ENCODE data around the gene SLC39A12.

SLC39A12 gene

DNA sequence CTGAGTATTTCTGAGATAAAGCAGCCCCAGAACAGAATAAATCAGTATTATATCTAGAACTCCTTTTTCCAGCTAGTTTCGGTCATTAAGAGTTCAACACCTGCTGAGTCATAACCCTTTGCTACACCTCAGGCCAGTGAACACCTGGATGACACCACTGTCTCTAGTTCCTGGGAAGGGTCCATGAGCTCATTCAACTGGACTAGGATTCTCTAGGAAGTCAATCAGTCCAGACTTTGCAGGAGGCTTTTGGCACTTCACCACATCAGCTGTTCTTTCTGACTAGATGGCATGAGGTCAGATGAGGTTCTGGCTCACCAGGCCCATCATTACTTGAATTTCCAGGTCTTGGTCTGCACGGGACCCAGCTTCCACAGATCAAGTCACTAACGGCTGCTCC lies 11.7 kb downstream of the SLC39A12 start:
- no peak for DNase-seq (ENCODE audit: low read depth)

DNA sequence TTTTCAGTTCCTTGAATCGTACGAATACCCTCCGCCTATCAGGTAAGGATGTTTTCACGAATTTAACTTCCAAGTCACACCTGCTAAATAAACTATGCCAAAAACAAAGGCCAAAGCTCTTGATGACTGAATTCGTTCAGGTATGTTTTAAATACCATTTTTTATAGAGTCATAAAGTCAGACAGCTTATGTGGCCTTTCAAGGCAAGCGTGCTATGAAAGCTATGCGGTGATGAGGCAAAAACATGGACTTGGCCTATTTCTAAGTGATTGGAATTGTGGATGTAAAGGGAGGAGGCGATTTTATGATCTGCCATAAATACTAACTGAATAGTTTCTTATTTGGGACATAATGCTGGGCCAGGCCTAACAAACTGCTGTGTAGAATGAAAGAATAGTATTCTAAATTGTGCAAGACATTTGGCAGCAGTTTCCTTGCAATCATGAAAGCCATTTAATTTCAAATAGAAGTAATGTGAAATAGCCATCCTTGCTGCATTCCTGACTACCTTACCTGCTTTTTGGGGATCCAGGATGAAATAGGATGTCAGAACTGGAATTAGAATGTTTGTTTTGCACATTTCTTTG lies 14.0 kb downstream of the SLC39A12 start:
- no peak for DNase-seq (ENCODE audit: low read depth)

DNA sequence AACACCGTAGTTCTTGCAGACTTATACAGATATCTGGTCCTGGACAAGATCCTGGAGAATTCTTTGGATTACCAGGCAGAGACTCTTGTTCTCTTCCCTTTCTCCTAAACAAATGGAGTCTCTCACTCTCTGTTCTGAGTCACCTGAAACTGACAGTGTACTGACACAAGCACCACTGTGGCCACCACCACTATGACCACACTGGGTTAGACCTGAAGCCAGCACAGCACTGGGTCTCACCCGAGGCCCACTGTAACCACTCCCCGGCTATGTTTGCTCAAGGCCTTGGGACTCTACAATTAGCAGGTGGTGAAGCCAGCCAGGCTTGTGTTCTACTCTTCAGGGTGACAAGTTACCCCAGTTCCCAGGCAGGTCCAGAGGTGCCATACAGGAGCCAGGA lies 22.8 kb downstream of the SLC39A12 start:
- DNase-seq (ENCODE audit: low read depth) = no peak

DNA sequence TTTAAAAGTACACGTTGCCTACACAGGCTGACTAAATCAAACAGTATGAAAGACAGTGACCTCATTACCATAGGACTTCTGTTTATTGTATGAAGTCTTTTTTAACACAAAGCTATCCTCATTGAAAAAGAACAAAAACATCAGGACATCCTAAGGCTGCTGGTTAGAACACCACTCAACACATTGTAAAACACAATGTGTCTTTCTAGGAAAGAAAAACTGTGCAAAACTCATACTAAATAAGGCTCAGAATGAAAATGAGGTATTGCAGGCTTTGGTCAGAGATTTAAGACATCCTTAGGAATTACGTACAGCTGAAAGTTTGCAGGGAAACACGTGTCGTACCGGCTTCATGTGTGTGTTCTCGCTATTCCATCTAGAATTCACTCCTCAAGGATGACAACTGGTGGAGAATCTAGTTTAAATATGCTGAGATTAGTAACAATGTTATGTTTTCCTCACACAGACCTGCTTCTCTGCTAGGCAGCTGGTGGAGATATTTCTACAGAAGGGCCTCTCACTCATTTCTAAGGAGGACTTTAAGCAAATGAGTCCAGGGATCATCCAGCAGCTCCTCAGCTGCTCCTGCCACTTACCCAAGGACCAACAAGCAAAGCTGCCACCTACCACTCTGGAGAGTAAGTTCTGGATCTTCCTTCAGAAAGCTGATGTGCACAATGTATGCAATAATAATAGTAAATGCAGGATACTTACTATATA lies 29.3 kb downstream of the SLC39A12 start:
- DNase-seq (ENCODE audit: low read depth) = no peak

DNA sequence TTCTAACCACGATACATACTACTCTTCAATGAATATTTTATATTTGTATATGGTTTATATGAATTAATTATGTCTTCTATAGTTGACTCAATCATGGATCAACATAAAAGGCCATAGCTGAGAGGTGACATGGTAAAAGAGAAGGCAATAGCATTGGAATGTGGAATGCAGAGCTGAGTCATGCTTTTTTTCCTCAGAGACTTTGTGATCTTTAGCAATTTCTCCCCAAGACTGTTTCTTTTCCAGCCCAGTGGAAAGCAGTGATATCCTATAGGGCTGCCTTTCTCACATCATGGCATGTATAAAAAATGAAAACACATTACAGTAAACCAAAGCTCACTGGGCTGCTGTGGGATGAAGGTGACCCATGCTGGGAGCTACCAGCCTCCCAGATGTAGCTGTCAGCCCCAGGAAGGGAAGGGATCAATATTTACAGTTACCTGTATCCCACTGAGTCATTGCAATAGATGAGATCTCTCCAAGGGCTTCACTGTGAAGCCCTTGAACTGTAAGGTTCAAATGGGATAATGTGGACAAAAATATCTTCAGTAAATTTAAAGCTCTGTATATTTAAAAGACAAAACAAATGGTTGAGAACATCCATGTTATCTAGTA lies 30.2 kb downstream of the SLC39A12 start:
- peak; percentile 47 for DNase-seq (ENCODE audit: low read depth)

DNA sequence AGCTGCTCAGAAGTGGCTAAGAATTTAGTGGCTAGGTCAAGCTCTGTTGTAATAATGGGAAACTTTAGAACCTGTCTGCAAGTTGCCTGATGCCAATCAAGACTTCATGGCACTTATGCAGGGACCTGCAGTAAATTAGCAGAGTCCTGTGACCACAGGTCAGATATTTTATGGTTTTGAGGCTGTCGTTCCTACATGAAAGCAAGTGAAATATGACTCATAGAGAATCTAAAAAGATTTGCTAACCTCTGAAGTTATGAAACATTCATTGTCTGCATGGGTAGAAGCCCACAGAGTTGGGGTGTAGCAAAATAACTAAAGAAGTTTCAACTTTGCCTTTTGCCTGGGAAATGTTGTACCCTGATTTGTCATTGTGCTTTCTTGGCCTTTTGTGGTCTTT lies 32.3 kb downstream of the SLC39A12 start:
- DNase-seq (ENCODE audit: low read depth) = no peak

DNA sequence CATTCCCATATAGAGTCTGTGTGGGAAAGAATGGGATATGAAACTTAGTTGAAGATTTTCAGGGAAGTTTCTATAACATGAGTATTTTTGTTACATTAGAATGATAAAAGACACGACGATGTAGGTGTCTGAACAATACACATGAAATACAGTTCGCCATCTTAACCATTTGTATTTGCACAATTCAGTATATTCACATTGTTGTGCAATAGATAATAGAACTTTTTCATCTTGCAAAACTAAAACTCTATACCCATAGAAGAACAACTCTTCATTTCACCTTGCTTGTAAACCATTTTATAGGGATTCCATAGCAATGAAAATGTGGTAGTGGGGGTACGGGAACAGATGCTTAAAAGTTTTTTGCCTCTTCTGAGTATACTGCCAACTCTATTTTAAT lies 32.8 kb downstream of the SLC39A12 start:
- no peak for DNase-seq (ENCODE audit: low read depth)

DNA sequence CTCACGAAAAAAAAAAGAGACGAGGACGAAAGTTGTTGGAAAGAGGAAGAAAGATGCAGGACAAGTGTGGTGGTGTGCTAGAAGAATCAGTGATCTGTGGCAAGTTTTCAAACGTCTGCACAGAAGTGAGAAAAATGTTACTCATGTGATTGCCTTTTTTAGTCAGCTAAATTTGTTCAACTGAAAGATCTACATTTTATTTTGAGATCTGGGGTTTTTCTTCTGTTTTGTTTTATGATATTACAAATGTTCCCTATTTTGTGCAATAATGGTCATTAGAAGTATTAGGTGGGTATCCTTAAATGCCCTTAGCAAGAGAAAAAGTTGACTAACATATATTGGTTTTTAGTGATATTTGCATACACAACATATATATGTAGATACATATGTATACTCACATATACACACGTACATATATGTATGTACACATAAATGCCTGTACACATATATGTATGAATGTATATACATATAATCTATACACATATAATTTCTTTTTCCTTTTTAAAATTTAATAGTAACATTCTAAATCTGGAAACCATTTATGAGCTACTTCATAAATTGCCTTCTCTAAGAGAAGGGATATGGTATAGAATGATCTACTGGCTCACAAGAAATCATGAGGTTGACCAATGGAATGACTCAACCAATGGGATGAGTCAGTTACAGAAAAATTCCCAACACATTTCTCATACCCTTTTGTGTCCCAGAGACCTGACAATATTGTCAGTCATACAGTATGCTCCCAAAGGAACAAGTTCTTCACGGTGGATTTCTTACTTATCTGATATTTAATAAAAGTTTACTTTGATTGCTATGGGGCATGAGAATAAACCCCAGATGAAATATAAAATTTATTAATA lies 38.4 kb downstream of the SLC39A12 start:
- DNase-seq (ENCODE audit: low read depth) = peak; percentile 43

DNA sequence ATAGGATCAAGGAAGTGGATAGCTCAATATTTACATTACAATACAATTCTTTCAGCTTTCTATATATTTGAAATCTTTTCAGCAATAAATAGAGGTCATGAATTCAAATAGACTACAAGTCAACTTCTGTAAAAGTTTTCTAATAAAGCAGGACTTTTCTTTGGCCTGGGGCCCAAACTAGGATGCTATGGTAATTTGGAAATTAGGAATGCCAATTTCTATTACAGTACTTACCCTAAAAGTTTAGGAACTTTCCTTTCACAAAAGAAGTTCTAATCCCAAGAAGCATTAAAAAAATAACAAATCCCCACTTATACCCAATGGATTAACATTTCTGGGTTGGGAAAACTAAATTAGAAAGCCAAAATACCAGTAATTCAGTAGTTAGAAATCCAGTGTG lies 40.5 kb downstream of the SLC39A12 start:
- no peak for DNase-seq (ENCODE audit: low read depth)

DNA sequence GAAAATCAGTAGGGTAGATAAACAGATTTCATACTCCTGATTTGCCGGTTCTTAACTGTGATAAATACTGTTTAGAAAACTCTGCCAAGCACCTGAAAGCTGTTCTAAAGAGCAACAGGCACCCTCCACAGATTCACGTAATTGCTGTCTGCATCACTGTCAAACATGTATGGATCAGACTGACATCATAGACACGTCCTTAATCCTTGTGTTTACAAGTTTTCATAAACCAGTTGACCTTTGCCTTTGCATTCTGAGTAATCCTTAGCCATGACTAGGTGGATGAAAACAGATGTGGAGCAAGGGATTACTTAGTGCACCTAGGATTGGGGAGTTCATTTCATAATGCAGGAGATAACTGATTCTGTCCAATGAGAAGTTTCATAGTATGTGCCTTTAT lies 41.6 kb downstream of the SLC39A12 start:
- DNase-seq (ENCODE audit: low read depth) = no peak

DNA sequence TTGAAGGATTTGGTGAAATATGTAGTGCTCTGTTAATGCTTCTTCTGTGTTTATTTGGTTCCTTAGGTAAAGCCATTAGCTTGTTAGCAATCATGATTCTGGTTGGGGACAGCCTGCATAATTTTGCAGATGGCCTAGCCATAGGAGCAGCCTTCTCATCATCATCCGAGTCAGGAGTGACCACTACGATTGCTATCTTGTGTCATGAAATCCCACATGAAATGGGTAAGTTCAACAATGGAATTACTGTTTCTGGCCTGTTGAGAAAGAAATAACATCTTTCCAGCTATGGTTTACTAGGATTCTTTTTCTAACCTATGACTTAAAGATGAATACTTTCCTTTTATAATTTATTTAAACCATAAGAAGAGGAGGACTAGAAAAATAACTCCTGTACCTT lies 48.9 kb downstream of the SLC39A12 start:
- no peak for DNase-seq (ENCODE audit: low read depth)

DNA sequence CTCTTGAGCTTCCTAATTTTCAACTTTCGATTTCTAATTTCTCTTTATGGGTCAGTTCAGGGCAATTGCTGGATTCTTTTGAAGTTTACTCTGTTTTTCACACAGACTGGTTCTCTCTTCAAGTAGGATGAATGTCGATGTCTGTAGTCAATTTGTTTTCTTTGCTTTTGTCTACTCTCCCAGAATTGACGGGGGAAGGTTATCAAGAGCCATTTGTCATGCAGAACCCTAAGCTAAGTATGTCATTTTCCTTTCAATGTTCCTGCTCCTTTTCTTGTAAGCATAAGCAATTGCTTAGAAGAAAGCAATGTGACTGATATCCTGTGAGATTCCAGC lies 53.7 kb downstream of the SLC39A12 start:
- no peak for DNase-seq (ENCODE audit: low read depth)

DNA sequence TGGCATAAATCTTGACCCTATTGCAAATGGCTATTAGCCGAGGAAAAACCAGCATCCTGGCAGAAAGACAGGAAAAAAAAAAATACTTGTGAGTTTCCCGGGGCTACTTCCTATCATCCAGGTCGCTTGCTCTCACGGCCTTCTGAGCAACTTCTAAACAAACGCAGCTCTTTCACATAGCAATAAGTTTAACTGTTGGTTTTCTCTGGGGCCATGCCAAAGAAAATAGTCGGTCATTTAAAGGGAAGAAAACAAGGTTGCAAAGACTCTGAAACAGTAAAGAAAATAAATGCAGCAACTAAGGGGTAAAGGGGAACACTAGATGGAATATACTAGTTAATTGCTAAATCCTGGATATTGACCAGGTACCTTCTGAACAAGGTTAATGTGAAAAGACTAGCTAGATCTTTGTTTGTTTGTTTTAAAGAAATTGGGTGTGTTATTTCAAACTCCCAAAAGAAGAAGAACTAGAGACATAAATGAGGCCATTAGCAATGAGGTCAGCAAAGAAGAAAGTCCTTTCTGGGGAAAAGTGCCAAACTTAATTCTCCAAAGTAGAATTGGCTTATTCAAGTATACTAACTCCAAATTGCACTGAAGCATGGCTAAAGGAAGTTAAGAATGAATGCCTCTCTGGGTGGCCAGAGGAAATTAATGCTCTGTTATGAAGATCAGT lies 54.2 kb downstream of the SLC39A12 start:
- no peak for DNase-seq (ENCODE audit: low read depth)

DNA sequence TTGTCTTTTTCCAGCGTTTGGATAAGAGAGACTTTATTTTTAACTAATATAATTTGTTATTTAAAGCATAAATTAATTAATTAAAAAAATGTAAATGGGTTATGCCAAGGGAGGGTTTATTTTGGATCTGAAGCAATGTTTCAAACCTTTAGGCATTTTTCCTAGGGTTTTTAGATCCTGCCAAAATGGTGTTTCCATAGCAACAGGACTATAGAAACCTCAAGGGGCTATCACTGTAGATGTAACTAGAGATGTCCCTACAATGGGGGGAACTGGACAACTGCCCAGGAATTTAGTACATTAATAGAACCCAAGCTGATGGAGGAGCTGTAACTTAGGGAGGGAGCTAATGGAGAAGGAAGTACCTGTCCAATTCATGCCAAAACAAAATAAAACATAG lies 57.3 kb downstream of the SLC39A12 start:
- DNase-seq (ENCODE audit: low read depth) = no peak

DNA sequence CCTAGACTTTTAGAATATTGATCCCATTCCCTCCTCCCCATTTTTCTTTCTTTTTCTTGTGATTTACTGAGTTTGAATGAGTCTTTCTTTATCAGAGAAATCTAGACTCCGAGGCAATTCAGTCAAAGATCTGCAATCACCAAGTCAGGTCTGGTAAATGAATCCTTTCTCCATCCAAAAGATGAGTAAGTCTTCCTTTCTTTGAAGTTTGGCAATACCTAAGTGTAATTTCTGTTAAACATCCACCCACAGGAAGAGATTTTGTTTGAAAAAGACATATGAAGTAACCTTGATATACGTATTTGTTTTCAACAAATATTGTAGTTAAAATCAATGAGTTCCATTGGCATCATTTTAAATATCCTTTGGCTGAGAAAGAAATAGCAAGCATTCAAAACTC lies 58.3 kb downstream of the SLC39A12 start:
- no peak for DNase-seq (ENCODE audit: low read depth)

DNA sequence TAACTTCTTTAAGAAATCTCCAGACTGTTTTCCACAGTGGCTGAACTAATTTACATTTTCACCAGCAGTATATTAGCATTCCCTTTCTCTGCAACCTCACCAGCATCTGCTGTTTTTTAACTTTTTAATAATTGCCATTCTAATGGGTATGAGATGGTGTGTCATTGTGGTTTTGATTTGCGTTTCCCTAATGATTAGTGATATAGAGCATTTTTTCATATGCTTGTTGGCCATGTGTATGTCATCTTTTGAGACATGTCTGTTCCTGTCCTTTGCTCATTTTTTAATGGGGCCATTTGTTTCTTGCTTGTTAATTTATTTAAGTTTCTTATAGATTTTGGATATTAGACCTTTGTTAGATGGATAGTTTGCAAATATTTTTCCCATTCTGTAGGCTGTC lies 68.8 kb downstream of the SLC39A12 start:
- no peak for DNase-seq (ENCODE audit: low read depth)

DNA sequence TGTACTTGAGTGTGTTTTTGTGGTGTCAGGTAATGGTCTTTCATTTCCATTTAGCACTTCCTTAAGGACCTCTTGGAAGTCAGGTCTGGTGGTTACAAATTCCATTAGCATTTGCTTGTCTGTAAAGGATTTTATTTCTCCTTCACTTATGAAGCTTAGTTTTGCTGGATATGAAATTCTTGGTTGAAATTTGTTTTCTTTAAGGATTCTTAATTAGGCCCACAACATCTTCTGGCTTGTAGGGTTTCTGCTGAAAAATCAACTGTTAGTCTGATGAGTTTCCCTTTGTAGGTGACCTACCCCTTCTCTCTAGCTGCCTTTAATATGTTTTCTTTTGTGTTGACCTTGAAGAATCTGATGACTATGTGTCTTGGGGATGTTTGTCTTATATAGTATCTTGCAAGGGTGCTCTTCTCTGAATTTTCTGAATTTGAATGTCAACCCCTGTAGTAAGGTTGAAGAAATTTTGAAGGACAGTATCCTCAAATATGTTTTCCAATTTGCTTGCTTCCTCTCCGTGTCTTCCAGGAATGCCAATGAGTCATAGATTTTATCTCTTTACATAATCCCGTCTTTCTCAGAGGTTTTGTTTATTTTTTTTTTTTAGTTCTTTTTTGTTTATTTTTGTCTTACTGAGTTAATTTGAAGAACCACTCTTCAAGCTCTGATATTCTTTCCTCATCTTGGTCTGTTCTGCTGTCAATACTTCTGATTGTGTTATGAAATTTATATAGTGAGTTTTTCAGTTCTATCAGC lies 70.2 kb downstream of the SLC39A12 start:
- no peak for DNase-seq (ENCODE audit: low read depth)

DNA sequence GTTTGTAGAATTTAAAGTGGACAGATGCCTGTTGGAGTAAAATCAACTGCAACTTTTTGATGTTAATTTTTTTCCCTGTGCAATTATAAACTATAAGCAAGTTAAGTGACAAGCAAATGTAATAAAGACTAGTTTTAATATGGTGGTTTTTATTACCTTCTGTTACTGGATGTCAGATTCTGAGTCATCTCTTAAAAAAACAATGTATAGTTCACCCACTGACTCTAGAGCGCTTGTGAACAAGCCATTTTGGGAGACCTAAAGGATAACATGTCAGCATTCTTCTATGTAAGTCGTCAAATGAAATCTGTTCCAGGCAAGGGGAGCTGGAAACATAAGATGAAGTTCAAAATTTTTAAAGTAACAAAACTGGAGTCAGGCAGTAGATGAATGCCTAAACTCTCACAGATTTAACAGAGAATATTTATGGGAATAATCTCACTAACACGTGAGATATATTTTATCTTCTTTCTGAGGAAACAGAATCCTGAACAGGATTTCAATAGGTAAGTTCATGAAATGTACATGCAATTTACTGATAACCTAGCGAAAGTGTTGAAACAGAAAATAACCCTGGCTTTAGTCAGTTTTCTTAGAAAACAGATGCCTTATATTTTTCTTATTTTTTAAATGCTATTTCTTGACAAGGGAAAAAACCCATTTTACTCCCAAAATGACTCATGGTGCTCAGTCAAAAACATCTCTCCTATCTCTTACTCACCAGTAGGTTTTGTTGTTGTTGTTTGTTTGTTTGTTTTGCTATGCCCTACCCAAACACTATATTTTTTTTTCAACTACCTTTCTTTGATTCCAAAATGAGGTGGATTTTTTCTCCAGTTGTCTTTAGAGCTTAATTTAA lies 91.7 kb downstream of the SLC39A12 start:
- DNase-seq (ENCODE audit: low read depth) = no peak

DNA sequence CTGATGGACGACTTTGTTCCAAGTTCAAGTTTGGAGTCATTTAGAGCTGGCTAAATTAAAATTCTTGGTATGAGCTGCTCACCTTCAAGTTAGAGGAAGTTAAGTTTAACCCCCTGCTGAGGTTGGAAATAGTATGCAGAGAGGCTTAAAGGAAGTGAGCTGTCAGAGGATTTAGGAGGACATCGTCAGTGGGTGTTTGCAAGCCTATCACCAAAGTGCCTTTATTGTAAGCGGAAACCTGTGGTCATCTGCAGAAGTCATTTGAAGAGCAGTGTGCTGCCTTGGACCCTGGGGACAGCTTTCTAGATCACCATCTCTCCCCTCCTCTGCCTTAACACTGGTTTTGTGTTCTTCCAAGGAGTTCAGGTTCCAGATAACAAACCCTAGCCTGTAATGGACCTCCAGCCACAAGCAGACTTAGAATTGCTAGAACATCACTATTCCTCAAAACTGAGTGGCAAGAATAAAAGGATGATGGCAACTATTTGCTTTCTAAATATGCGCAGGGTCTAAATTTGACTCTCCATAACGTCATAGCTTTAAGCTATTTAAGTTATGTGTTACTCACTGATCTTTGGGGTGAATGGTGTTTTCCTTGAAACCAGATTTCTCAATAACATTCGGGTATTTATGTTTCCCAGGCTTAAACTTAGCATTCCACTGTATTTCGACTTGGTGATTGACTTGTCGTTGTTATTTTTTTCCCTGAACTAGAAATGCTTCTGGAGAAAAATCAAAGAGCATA lies 93.4 kb downstream of the SLC39A12 start:
- DNase-seq (ENCODE audit: low read depth) = no peak

DNA sequence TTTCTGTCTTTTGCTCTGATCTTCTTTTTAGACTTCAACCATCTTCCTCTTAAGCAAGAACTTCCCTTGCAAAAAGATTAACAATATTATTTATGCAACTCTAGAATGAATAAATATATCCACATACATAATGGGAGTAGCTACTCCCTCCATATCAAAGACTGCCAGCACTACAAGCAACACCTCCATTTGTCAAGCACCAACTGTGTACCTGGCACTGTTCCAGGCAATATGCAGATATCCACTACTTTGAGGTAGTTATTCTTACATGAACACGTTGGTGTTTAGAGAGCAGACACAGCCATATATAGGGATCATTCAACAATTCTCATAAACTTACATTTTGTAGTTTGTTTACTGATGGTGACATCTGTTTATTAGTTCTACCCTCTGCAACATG lies 104.9 kb downstream of the SLC39A12 start:
- DNase-seq (ENCODE audit: low read depth) = no peak

Data from GM04504 (cell line).